DMS114 treated with DMSO at 0.1 percent for 48 hours (cell line): Measurements from ENCODE around the gene PLS1.

Source experiments
- DNase-seq: peaks from one replicate; lab custom pipeline; 2025; ENCODE audit not compliant: unreplicated experiment; lab: John Stamatoyannopoulos, UW

The PLS1 gene

DNA sequence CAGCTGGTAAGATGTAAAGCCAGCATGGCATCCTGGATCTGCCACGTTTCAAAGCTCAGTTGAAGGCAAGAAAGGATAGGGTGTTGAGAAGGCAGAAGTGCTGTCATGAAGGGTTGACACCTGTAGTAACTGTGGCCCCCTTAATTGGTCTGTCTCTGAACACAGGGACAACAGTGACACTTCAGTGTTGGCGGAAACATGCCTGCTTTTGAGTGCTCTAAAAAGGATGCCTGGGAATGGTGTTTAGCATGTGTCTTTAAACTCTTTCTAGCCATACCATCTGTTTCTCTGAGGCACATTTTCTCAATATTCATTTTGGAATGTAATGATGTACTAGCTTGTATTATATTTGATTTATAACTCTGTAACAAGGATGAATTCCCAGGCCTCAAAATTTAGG, 42.1 kb downstream of the PLS1 start:
- DNase-seq, result no peak

DNA sequence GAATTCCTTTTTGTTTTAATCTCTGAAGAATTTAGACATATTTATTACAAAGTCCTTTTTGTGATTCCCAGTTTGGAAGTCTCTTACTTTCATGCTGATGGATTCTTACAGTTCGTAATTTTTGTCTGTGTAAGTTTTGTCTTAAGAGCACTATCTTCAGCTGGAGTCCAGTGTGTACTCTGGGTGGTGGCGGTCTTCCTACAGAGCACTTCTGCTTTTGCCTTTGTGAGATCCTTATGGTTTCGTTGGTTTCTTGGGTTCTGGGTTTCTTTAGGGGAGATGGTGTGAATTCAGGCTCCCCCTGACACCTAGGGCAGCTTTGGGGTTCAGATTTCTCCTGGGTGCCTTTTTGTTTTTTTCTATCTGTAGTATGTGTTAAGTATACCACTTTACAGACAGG, 45.3 kb downstream of the PLS1 start:
- DNase-seq, result no peak

DNA sequence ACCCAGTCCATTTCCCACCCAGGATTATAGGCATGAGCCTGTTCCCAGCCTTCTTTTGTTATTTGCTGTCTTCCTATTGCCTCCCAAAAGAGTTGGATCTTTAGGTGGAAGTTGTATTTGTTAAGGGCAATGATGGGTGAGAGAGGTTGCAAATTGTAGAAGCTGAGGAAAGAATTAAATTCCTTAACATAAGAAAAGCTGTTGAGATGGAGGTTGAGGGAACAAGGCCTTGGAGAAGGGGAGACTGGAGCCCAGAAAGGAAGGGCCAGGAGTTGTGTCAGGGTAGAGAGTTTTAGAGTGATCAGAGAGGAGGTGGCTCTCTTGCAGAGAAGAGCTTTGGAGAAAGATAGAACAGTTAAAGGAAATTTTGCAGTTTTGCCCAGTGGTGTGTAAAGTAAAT, 46.8 kb downstream of the PLS1 start:
- DNase-seq, result no peak

DNA sequence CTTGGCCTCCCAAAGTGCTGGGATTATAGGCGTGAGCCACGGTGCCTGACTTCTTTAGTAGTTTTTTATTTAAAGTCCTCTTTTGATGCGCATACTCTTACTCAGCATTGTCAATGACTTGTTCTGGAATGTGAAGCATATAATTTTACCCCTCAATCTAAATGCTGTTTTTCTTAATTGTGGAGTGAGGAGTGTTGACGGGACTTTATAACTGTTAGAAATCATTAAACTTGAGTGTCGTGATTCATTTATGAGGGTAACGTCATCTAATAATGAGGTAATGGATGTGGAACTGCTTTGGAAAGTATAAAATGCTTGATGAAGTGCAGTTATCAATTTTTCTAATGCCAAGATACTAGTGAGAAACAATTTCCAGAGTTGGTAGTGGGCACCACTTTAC, 48.3 kb downstream of the PLS1 start:
- DNase-seq, result no peak

DNA sequence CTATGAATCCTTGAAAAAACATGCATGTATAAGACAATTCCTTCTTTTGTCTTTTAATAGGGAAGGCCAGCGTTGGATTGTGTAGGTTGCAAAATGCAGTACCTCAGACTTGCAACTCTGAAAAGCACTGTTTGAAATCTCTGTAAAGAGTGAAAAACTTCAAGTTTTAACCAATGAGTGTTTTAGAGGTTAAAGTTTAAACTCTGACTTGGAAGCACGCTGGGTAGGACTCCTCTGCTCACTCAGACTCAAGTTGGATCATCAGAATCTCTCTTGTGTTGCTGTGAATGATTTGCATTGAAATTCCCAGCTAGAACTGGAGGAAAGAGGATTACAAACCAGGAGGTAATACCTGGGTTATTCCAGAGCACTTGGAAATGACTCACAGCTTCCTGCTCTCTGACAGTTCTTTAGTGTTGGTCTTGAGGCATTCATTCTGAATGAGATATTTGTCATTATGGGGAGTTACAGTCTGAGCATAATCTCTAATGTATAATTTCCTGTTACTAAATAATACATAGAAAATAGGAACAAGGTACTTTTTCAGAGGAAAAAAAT, 49.1 kb downstream of the PLS1 start:
- DNase-seq, result no peak

DNA sequence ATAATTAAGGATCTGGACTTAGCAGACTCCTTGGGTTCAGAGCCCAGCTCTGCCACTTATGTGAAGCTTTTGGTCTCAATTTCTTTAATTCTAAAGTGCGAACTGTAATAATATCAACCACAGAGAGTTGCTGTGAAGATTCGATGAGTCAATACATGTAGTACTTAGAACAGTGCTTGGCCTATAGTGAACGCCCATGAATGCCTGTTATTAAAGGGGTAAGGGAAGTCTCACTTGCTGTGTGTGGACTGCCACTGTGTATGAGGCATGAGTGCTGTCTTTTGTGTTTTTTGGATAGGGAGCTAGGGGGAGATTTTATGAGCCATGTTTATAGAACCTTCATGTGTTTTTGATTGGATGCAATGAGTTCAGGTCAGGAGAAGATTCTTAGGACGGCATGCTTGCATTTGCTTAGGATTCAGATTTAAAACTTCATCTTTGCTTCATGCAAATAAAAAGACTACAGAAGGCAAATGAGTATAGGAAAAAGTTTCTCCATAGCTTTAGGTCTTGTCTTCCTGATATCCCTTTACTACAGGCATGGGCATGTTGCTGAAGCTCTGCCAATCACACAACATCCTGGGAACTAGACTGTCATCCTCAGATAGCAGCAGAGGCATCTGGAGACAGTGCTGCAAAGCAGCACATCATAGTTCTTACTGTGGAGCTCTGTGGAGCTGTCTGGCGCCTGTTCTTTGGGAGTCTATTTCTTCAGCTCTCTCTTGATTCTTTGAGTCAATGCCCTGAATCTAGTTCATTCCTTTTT, 50.0 kb downstream of the PLS1 start:
- DNase-seq, result no peak

DNA sequence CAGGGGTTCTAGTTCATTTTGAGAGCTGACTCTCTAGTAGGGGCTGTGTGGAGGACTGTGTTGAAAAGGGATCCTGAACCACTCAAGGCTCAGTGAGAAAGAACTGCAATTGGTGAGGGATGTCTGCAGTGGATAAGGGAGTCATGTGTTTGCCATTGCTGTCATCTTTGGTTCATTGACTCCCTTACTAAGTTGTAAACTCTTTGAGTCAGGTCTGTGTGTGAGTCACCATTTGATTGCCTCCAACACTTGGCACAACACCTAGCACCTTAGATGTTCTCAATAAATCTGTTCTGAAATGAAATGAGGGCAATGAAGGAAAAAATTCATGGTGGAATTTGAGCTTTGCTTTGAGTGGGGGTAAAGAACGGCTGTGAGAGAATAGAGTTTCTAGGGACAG, 51.7 kb downstream of the PLS1 start:
- no peak for DNase-seq

DNA sequence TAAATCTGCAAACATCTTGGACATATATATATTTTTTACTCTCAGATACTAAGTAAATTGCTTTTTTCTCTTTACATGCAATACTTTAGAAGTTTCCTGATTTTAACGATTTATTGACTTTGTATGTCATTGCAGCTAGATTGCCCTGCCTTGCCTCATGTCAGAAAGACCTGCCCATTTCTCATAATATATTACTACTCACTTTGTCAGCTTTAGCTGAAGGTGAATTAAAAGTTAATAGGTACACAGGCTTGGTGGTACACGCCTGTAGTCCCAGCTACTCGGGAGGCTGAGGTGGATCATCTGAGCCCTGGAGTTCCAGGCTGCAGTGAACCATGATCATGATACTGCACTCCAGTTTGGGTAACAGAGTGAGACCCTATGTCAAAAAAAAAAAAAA, 52.8 kb downstream of the PLS1 start:
- no peak for DNase-seq

DNA sequence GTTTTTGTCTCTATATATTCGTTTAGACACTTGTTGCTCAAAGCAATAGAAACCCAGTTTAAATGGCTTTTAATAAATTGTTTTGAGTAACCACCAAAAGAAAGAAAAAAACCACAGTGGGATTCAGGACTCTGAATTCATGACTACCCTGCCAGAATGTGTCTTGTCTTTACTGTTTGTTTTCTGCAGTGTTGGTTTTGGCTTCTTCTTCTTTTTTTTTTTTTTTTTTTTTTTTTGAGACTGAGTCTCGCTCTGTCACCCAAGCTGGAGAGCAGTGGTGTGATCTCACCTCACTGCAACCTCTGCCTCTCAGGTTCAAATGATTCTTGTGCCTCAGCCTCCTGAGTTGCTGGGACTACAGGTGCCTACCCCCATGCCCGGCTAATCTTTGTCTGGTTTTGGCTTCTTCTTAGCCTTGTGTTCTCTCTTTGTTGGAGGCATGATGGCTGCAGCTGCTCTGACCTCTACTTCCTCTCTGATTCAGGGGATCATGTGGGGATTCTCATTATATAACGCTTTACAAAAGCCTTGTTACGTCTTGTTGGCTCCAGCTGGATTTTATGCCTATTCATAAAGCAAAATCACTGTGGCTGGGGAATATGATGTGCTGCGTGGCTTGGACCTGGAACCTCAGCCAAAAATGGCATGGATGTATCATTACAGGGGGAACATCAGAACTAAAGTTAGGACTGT, 54.0 kb downstream of the PLS1 start:
- no peak for DNase-seq

DNA sequence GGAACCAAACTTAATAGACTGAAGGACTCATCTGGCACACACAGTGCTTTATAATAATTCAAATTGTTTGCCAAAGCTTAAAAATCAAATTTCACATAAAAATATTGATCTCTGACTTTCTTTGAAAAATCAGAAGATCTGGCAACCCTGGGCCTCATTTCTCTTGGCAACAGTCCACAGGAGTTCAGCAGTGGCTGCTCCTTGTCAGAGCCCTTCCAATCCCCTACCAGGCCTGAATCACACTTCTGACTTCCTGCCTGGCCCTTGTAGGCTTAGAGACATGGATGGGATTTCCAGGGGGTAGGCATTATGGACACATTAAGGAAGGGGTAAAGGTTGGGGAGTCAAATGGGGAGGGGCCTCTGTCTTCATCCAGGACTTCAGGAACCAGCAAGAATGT, 55.5 kb downstream of the PLS1 start:
- DNase-seq, result no peak

DNA sequence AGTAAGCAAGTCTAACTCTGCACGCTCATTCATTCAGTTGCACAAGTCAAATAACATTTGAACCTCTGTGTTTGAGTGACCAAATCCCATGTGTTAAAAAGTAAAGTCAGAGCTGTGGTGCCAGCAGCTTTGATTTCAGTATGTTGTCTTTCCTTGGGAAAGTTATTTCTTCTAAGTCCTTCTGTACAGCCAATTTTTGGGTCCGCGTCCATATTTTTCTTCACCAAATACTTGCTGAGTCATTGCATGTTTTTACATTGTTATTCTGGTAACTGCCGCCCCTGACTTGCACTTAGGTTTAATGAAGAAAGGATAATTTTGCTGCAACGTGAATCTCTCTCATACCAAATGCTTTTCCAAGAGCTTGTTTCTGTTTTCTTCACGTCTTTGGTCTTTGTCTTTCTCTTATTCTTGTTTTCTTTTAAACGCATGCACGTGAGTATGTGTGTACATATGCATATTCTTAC, 56.7 kb downstream of the PLS1 start:
- no peak for DNase-seq

DNA sequence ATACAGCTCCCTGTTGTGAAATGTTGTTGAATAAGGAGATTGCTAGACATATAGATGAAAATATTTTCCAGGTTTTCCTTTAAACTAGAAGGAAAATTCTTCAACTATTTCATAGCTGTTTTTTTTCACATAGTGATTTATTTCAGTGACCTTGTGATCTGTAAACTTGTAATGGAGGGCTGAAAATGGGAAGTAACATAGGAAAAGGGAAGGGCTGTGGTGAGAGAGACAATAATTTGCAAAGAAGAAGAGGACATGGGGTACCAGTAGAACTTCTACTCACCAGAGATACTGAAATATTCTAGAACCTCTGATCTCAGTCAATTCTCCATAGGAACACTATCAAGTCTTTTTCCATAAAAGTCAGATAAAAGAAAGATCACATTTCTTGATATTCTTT, 60.4 kb downstream of the PLS1 start:
- no peak for DNase-seq

DNA sequence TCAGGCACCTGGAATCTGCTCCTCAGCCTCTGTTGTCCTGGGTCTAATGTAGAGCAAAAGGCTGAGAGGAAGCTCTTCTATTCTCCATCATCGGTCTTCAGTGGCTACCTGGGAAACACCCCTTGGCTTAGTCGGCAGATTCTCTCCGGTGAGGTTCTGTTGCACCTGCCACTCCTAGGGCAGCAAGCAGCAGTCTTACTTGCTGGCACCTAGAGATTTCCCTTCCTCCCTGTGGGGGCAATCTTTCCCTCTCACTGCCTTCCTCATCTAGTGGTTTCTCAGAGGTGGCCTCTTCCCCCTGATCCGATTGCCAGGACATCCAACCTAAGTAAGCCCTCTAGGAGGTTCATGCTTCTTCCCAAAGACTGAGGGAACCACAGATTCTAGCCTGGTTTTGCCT, 60.8 kb downstream of the PLS1 start:
- no peak for DNase-seq

DNA sequence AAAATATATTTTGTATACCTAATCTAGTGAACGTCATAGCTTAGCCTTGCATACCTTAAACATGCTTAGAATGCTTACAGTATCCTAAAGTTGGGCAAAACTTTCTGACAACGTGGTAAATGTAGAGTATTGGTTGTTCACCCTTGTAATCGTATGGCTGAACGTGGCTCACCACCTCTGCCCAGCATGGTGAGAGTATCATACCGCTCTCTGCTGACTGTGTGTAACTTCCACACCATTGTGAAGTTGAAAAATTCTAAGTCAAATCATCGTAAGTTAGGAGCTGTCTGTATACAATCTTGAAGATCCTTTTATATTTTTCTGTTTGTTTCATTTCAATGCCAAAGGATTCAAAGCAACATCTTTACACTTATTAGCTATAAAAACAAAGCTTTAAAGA, 64.2 kb downstream of the PLS1 start:
- no peak for DNase-seq

DNA sequence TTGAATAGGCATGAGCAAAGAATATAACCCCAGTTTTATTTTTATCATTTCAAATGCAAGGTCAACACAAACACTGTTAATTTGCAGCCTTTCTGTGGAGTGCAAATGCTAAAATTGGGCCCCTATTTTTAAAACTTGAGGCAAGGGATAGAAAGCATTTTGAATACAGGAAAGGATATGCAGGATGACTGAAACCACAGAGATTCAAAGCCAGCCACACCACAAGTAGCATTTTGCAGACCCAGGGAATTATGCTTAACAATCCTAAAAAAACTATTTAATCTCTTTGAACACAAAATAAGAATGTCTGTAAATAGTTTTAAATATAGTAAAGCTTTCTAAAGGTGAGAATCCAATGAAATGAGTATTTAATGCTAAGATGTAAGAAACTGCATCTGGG, 64.7 kb downstream of the PLS1 start:
- DNase-seq, result no peak

DNA sequence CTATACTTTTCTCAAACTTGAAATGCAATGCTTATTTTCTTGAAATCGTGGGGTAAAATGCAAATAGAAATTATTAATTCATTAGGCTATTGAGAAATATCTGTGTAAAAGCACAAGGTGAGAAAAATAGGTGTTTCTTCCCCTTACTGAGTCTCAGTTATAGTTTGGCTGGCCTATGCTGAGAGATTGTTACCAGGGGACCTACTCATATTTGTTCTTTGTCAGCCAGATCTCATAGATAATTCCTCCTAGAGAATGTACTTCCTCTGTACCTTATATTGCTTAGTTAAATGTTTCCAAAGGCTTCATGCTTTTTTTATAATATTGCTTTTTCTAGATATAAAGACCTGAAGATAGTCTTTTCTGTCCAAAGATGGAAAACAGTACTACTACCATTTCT, 67.7 kb downstream of the PLS1 start:
- DNase-seq, result no peak

DNA sequence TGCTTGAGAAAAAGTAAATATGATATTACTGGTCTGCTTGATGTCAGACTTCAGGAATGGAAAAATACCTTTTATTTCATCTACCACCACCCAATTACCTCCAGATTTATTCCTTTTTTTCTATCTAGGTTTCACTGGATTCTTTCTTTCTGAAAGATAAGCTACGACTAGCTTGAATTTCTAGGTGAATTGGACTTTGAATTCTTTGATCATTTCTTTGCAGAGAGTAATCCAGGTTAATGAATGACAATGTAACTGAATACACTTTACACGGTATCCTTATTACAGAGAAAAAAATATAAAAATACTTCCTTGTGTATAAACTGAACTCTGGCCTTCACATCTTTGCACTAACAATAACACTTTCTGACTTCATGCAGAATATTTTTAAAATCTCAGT, 68.1 kb downstream of the PLS1 start:
- no peak for DNase-seq

DNA sequence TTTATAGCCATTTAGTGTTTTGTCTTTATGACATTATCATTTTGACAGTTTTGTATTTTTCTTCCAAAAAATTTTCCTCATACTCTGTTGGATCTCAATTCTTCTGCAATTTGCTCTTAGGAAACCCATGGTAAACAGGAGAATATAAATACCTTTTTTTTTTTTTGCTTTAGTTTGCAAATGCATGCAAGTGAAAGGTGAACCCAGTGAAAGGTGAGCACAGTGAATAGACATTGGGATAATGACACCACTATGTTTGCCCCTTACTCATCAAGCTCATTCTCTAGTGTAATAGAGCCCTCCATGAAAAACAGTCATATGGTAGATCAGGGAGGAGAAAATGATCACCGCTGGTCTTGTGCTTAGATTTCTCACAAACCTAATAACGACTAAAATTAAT, 68.6 kb downstream of the PLS1 start:
- no peak for DNase-seq

DNA sequence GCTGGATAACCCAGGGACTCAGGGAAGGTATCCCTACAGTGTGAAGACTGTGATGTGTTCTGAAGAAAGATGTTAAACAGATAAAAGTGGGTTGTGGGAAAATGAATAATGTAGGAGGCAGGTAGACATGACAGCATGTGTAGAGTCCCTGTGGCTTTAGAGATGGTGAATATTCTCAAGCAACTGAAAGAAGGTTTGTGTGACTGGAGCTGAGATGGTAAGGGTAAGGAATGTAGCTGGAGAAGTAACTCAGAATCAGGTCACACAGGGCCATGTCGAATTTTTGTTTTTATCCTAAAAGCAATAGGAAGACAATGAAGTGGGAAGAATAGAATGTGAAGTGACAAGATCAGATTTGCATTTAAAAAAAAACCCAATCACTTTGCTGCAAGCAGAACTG, 73.9 kb downstream of the PLS1 start:
- no peak for DNase-seq

DNA sequence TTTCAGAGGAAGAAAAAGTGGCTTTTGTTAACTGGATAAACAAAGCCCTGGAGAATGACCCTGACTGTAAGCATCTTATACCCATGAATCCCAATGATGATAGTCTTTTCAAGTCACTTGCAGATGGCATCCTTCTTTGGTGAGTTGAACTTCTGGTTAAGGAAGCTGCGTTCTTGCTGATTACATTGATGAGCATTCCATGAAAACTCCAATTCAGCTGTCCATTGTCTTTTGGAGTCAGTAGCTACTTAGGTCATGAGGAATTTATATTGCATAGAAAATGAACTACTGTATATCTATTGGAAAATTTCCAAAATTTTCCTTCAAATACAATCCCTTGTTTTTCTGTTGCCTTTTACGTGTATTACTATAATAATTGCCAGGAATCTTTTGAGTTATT, 80.0 kb downstream of the PLS1 start:
- no peak for DNase-seq

DNA sequence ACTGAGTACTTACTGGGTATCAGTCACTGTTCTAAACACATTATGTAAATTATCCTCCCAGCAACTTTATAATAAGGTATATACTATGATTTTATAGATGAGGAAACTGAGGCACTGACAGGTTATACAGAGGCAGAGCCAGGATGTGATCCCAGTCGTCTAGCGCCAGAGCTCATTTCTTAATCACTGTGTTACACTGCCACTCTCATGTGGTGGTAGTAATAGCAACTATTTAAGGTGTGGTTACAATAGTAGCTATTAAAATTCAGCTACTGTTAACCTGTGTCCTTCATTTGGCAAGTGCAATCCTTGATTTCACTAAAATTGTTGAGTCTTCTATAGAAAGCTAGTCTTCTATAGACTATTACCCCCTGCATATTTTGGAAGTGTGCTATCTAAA, 84.5 kb downstream of the PLS1 start:
- no peak for DNase-seq

DNA sequence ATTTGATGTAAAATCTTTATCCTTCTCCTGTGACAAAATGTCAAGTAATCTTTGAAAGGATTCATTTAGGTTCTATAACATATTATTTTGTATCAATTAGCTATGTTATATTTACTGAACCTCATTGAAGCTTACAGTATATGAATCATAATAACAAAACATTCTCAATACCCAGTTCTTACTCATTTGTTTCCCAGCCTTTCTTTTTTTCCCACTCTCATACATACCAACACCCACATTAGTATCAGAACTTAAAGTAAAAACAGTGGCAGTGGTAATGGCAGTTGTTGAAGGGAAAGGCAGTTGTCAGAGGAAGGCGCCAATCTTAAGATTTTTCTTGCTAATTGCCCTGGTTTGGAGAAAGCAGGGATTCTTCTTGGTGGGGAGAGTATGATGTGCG, 94.4 kb downstream of the PLS1 start:
- DNase-seq, result no peak

DNA sequence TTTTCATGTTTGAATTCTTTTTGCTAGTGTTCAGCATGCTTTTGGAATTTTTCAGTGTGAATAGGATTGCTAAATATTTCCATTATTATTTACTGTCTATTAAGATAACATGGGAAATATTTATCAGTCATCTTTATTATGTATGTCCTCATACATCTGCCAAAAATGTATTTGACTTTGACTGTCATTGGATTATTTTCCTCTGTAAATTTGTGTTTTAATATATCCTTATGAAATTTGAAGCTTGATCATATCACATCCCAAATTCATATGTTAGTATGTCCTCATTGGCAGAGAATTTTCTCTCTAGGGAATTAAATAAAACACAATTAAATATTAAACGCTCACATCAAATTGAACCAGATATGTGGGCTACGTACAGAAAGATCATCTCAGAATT, 95.3 kb downstream of the PLS1 start:
- no peak for DNase-seq
